ENCODE measurements around the gene SS18L1. TPM values are rescaled to one million over a fixed set of nuclear protein-coding genes. Genes with fewer than 3 reads are reported as not detected.
A peak's percentile ranks its signal among the peaks of the same experiment; 100 is the strongest.

Gene SS18L1
- total and polyA plus RNA-seq, 5 experiments from 2014 or later: 0.39 to 23.6 (median 0.58) TPM

DNA sequence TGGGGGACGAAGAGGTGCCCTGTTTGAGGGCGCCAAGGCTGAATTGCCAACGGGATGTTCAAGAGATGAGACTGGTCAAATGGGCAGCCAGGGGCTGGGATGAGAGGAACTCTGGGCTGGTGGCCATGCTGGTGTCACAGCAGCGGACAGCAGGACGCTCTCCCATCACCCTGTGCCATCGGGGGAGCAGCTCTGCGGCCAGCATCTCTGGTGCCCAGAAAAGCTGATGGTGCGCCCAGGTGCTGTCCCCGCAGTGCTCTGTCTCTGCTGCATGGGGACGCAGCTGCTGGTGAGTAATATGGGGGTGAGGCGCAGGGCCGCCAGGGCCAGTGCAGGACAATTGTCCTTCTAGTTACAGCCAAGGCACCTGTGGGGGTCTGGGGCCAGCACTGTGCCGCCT lies 81.5 kb downstream of the SS18L1 start:
- H3K27ac Mint-ChIP-seq: peak overlapping the region in 1 of 10 donors; percentile 28
- no peak for ATAC-seq
- H3K27me3 Mint-ChIP-seq: peaks cover 8 to 56% (median 36%) of the 10 kb centered on the region in 5 donors
- DNase-seq: no peak
- H3K9me3 Mint-ChIP-seq: no peaks in the 10 kb centered on the region
- no peak overlapping the region for H3K4me3 Mint-ChIP-seq
- peaks cover 2 to 8% (median 5%) of the 10 kb centered on the region in 4 donors for H3K4me1 Mint-ChIP-seq
- H3K36me3 Mint-ChIP-seq: peaks cover 0 to 2% (median 0%) of the 10 kb centered on the region in 3 donors
- POLR2A ChIA-PET: no interaction called here

DNA sequence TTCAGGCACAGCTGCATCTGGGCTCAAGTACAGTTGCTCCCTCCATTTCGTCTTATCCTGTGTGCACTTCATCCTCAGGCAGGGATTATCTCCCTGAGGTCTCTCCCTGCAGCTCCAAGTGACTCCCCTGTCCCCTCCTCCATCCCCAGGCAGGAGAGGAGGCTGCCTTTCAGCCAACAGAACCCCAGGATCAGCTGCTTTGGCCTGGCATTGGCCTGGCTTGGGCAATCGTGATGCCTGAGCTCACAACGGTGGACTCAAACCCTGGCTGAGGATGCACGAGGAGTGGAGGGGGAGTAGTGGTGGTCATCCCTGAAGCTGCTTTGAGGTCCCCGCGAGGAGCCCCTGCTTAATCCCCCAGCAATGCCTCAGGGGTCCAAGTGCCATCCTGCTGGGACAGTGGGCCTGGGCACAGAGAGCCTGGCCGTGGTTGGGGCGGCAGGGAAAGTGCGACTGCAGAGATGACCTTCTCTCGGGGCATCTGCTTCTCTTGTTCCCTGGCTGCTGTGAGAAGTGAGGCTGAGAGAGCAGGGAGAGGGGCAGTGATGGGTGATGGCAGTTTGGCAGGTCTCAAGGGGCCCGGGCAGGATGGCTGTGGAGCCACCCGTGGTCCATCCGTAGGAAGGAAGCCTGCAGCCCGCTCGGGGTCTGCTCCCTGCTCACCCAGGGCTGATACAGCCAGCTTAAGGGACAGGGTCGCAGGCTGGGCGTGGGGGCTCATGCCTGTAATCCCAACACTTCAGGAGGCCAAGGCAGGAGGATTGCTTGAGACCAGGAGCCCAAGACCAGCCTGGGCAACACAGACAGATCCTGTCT lies 82.5 kb downstream of the SS18L1 start:
- POLR2A ChIA-PET: no interaction called here
- no peak for ATAC-seq
- Mint-ChIP-seq H3K27me3 (peaks cover 7 to 52% (median 35%) of the 10 kb centered on the region in 5 donors), H3K36me3 (peaks cover 0 to 2% (median 0%) of the 10 kb centered on the region in 3 donors), H3K9me3 (no peaks in the 10 kb centered on the region), H3K4me3 (no peak overlapping the region), H3K27ac (no peak overlapping the region), H3K4me1 (peaks cover 1 to 5% (median 3%) of the 10 kb centered on the region in 4 donors)
- DNase-seq: no peak

DNA sequence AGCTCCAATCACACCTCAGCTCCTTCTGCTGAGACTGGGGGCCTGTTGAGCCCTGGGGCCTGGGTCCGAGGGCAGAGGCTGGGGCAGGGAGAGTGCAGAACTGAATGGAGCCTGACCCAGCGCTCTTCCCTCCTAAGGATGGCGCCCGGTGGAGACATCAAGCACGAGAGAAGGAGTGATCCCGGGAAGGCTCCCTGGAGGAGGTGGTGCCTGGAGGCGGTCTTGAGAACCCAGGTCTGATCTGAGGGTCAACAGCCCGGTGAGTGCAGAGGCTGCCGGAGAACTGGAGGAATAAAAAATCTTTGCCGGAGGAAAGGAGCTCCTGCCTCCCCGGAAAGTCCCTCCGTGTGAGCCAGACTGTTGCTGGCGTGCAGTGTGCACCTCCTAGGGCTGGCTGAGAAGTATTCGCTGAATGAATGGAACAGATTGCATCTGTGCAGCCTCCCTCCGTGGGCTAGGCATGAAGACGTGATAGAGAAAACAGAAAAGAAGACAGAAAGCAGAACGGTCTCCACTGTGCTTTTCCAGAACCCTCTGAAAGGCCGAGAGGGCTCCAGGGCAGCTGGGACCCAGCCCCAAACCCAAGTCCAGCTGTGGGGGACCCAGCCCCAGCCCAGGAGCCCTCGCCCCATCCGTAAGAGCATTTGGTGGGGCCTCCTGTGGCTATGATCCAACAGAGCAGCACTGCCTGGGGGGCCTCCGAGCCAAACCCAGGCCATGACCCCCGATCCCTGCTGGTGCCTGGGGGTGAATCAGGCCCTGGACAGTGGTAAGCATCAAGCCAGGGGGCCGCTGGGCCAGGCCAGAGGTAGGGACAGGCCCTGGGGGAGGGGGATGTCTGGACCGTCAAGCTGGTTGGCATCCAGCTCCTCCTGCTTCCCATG lies 83.4 kb downstream of the SS18L1 start:
- Mint-ChIP-seq H3K27me3 (peaks cover 6 to 44% (median 28%) of the 10 kb centered on the region in 5 donors), H3K9me3 (no peaks in the 10 kb centered on the region), H3K36me3 (no peaks in the 10 kb centered on the region), H3K27ac (no peak overlapping the region), H3K4me3 (no peak overlapping the region), H3K4me1 (peaks cover 0 to 5% (median 0%) of the 10 kb centered on the region in 4 donors)
- DNase-seq: no peak
- POLR2A ChIA-PET: no interaction called here
- ATAC-seq: no peak

DNA sequence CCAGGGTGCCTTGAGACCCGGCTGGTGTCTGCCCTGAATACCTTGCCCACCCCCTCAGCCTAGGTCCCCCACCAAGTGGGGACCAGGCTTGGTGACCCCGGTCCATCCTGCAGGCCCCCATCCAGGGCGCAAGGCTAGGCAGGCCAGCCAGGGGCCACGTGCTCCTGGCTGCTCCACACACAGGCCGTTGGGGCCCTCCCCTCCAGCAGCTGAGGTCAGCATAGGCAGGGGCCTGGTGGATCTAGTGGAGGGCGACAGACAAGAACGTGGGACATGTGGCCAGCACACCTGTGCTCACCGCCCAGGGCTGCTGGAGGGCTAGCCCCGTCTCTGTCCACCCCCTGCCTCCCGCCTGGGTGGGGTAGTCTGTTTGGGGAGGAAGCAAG lies 84.0 kb downstream of the SS18L1 start:
- Mint-ChIP-seq H3K9me3 (no peaks in the 10 kb centered on the region), H3K27me3 (peaks cover 6 to 44% (median 27%) of the 10 kb centered on the region in 5 donors), H3K36me3 (no peaks in the 10 kb centered on the region), H3K4me3 (no peak overlapping the region), H3K27ac (no peak overlapping the region), H3K4me1 (peaks cover 0 to 5% (median 0%) of the 10 kb centered on the region in 4 donors)
- no peak for ATAC-seq
- POLR2A ChIA-PET: no interaction called here
- DNase-seq: no peak

DNA sequence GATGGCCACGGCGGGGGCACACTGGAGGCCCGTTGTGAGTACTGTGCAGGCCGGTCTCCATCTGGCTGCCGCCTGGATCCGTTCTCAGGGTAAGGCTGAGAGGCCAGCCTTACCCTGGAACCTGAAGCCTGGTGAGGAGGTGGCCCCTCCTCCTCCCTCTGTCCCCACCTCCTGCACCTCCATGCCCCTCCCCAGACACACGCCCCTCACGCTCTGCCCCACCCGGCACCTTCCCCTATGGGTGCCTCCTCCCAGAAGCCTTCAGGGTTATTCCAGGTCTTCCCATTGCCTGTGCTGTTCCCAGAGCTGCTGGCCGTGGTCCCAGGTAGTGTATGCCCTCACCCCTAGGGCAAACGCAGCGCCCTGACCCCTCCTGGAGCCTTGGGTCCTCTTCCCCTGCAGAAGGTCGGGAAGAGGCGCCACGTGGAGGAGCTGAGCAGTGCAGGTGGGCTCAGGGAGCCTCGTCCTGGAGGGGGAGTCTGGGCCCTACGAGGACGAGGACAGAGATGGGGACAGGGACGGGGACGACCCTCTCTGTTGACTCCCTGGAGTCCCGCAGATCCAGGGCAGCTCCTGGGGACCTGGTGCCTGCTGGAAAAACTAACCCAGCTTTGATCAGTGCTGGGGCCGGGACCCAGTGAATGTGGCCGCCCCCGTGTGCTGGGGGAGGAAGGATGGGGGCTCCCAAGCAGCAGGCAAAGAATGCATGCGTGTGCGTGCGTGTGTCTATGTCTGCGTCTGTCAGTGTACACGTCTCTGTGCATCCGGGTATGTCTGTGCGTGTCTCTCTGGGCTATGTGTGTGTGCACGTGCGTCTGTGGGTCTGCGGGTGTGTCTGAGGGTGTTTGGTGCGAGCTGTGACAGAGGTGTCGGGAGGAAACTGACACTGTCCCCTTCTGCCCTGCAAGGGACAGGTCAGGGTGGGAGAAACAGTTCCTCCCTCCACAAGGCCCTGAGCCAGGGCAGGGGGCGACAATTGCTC lies 84.7 kb downstream of the SS18L1 start:
- POLR2A ChIA-PET: no interaction called here
- Mint-ChIP-seq H3K36me3 (no peaks in the 10 kb centered on the region), H3K4me1 (peaks cover 0 to 5% (median 0%) of the 10 kb centered on the region in 4 donors), H3K9me3 (no peaks in the 10 kb centered on the region), H3K4me3 (no peak overlapping the region), H3K27ac (no peak overlapping the region), H3K27me3 (peaks cover 6 to 39% (median 22%) of the 10 kb centered on the region in 5 donors)
- no peak for DNase-seq
- ATAC-seq: peak; percentile 35 to 36

DNA sequence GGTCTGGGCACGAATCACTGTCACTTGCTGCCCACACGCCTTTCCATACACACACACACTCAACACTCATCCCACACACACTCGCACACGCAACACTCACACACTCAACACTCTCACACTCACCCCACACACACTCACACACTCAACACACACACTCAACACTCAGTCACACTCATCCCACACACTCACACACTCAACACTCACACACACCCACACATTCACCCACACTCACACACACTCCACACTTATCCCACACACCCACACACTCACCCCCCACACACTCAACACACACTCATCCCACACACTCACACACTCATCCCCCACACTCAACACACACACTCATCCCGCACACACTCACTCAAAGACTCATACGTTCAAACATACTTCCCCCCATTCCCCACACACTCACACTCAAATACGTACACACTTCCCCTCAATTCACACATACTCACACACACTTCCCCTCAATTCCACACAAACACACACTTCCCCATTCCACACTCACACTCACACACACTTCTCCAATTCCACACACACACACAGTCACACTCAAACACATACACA lies 85.5 kb downstream of the SS18L1 start:
- no peak overlapping the region for H3K27ac Mint-ChIP-seq
- ATAC-seq (no peak), DNase-seq (no peak)
- H3K9me3 Mint-ChIP-seq: no peaks in the 10 kb centered on the region
- H3K36me3 Mint-ChIP-seq: no peaks in the 10 kb centered on the region
- H3K4me3 Mint-ChIP-seq: no peak overlapping the region
- H3K27me3 Mint-ChIP-seq: peaks cover 6 to 40% (median 27%) of the 10 kb centered on the region in 5 donors
- H3K4me1 Mint-ChIP-seq: peaks cover 0 to 5% (median 0%) of the 10 kb centered on the region in 4 donors
- POLR2A ChIA-PET: no interaction called here

DNA sequence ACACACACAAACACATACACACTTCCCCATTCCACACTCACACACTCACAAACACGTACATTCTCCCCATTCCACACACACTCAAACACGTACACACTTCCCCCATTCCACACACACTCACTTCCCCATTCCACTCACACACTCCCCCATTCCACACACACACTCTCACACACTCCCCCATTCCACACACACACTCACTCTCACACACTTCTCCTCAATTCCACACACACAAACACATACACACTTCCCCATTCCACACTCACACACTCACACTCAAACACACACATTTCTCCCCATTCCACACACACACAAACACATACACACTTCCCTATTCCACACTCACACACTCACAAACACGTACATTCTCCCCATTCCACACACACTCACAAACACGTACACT lies 86.1 kb downstream of the SS18L1 start:
- no peak overlapping the region for H3K27ac Mint-ChIP-seq
- POLR2A ChIA-PET: no interaction called here
- H3K27me3 Mint-ChIP-seq: peaks cover 4 to 35% (median 22%) of the 10 kb centered on the region in 5 donors
- H3K9me3 Mint-ChIP-seq: no peaks in the 10 kb centered on the region
- H3K36me3 Mint-ChIP-seq: no peaks in the 10 kb centered on the region
- DNase-seq (no peak), ATAC-seq (no peak)
- peaks cover 0 to 4% (median 0%) of the 10 kb centered on the region in 4 donors for H3K4me1 Mint-ChIP-seq
- no peak overlapping the region for H3K4me3 Mint-ChIP-seq

DNA sequence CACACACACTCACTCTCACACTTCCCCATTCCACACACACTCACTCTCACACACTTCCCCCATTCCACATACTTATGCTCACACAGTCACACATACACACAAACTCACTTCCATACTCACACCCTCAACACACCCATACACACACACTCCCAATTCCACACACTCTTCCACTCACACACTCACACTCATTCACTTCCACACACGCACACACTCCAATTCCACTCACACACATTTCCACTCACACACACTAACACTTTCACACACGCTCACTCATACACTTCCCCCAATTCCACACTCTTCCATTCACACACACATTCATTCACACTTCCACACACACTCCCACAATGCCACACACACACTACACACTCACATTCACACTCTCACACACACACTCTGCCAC lies 86.7 kb downstream of the SS18L1 start:
- POLR2A ChIA-PET: no interaction called here
- H3K4me3 Mint-ChIP-seq: no peak overlapping the region
- DNase-seq: no peak
- peaks cover 0 to 2% (median 0%) of the 10 kb centered on the region in 9 donors for H3K9me3 Mint-ChIP-seq
- H3K36me3 Mint-ChIP-seq: no peaks in the 10 kb centered on the region
- H3K27ac Mint-ChIP-seq: no peak overlapping the region
- no peak for ATAC-seq
- H3K4me1 Mint-ChIP-seq: peaks cover 0 to 2% (median 0%) of the 10 kb centered on the region in 4 donors
- peaks cover 2 to 31% (median 16%) of the 10 kb centered on the region in 5 donors for H3K27me3 Mint-ChIP-seq

DNA sequence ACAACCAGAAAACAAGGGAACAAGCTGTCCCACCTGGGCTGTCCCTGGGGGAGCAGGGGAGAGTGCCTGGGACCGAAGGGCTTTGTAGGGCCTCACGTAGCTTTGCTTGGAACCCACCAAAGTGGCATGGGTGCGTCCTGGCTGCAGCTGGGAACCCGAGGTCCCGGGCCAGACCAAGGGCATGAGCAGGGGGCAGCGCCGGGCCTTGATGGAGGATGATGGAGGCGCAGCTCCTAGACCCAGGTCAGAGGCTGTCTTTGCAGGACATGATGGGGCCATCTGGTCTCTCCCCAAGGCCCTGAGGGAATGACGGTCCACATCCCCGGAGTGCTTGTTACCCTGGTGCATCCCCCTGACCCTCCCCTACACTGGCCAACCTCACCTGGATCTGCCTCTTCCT lies 87.1 kb downstream of the SS18L1 start:
- H3K27me3 Mint-ChIP-seq: peaks cover 2 to 27% (median 13%) of the 10 kb centered on the region in 5 donors
- ATAC-seq (no peak), DNase-seq (no peak)
- H3K4me3 Mint-ChIP-seq: no peak overlapping the region
- no peak overlapping the region for H3K27ac Mint-ChIP-seq
- peaks cover 0 to 2% (median 0%) of the 10 kb centered on the region in 9 donors for H3K9me3 Mint-ChIP-seq
- POLR2A ChIA-PET: no interaction called here
- H3K4me1 Mint-ChIP-seq: peaks cover 0 to 2% (median 0%) of the 10 kb centered on the region in 4 donors
- no peaks in the 10 kb centered on the region for H3K36me3 Mint-ChIP-seq

DNA sequence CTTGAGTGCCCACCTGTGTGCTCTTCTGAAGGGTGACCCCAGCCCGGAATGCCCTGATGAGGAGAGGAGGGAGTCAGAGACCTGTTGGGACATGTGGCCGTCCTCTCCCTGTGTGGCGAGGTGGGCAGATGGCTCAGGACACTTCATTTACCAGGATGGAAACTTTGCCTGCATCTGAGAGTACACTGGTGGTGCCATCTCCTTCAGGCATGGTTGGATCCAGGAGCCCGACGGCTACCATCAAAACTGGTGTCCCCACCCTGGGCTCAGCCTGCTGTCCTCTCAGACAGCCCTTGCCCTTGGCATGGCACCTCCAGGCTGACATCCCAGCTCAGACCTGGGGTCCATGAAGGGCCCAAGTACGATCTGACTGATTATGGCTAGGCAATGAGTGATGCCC lies 87.7 kb downstream of the SS18L1 start:
- Mint-ChIP-seq H3K27ac (no peak overlapping the region), H3K4me3 (no peak overlapping the region)

More for the DNA sequence above, 87.7 kb downstream of the SS18L1 start:
- peaks cover 0 to 2% (median 0%) of the 10 kb centered on the region in 9 donors for H3K9me3 Mint-ChIP-seq
- DNase-seq (no peak), ATAC-seq (no peak)
- no peaks in the 10 kb centered on the region for H3K36me3 Mint-ChIP-seq
- H3K4me1 Mint-ChIP-seq: peaks cover 0 to 2% (median 0%) of the 10 kb centered on the region in 4 donors
- POLR2A ChIA-PET: no interaction called here
- H3K27me3 Mint-ChIP-seq: peaks cover 2 to 25% (median 13%) of the 10 kb centered on the region in 5 donors
